NCI-H2029 treated with DMSO at 0.1 percent for 48 hours (cell line): ENCODE measurements around the gene HSD17B2.

Experiments used
- DNase-seq: peaks from one replicate; lab custom pipeline; 2025; lab: John Stamatoyannopoulos, UW

Gene HSD17B2

DNA sequence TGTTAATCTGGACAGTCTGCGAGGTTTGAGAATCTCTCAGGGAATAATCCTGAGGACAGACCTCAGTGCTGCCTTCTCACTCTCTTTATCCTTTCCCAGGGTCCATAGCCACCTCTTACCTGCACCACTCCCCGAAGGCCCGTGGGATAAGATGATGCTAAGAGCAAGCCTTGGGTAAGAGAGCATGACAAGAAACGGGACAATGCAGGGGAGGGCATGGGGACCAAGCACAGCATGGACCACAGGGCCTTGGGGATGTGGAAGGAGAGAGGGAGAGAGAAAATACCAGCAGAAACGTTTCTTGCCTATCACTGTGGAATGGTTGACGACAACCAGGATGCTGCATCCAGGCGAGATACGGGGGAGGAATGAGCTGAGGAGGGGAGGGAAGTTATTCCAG, 15.5 kb upstream of the HSD17B2 start:
- no peak for DNase-seq

- DNase-seq = no peak
Observed at GRCh38 chr16:82020051-82020450, 15.0 kb upstream of the HSD17B2 start.

GRCh38 chr16:82023206-82023605, 11.8 kb upstream of the HSD17B2 start:
- no peak for DNase-seq

DNA sequence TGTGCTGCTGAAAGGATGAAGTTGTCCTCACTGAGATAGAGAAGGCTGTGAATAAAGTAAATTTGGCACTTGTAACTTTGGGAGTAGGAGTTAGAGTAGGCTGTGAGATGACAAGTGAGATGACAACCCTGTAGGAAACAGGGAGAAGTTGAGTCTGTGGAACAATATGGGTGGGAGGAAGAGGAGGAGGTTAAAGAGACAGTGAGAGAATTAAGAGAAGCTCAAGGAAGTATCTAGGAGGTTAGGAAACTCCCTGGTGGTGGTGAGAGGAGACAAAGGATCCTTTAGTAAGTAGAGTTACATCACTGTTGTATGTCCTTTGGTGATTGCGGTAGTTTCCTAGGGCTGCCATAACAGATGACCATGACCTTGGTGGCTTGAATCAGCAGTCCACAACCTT, 10.7 kb upstream of the HSD17B2 start:
- no peak for DNase-seq

GRCh38 chr16:82024883-82025282, 10.2 kb upstream of the HSD17B2 start:
- DNase-seq = no peak

DNA sequence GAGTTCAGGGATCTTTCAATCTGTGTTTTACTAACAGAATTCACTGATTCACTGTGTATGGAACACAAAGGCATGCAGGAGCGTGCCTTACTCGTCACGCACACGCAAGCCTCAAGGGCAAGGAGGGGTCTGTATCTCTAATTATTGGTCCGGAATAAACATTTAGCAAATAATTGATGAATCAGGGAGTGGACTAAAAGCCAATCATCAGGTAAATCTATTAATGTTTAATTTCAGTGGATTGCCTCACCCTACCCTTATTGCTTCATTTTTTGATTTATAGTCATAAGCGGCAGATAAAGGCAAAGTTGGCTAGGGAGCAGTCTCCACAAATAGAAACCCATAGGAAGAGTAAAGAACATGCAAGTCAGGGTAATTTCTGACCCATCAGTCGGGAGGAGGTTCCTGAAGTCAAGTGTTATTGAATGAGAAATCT, 7.4 kb upstream of the HSD17B2 start:
- DNase-seq = no peak

DNA sequence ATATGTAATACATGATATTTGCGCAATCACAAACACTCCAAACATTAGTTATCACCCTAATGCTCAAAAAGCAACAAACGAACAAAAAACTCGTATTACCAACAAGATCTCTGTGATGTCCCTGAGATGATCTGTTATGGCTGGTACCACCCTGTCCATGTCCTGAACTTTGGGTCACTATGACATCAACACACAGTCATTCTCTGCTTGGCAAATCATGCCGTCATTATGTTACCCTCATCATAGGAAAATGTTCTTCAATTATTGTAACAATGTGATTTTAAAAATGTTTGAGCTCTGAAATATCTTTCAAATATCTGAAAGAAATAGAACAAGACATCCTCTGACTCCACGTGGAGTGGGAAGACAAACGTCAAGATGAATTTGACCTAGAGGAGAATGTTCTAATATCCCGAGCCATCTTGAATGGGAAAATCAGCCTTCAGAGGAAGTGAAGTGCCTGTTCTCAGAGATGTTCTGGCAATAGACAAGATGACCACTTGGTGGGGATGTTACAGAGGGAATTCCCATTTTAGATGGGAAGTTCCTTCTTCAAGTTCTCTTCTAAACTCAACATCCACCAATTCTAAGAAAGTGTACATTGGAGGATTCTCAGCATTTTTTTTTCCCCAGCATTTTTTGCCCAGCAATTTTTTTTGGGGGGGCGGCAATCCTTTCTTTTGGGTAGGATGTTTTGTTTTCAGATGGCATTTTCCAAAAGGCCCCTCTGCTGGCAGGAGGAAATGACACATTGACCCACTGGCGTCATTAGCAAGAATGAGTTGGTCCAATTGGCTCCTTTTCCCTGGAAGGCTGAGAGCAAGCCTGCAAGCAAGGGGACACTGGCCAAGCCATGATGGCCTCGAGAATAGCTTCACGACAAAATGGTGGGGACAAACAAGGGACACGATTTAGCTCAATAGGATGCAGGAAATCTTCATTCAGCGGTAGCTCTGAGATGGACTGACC, 3.7 kb upstream of the HSD17B2 start:
- DNase-seq = no peak

DNA sequence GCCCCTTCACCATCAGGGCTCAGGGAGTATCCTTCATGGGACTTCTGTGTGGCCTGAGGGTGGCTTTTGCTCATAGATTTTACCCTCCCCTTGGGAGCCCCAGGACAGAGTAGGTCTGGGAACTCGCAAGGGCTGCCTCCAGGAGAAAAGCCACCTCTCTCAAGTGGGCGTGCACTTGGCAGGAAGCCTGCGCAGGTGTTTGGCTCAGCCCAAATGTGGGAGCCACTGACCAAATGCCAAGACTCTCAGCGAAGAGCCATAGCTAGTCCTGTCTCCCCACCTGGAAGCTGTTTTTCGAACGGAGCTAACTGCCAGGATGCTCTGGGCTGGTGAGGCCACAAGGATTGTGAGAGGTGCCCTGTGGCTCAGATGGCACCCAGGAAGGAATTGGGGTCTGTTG, 2.0 kb upstream of the HSD17B2 start:
- no peak for DNase-seq

DNA sequence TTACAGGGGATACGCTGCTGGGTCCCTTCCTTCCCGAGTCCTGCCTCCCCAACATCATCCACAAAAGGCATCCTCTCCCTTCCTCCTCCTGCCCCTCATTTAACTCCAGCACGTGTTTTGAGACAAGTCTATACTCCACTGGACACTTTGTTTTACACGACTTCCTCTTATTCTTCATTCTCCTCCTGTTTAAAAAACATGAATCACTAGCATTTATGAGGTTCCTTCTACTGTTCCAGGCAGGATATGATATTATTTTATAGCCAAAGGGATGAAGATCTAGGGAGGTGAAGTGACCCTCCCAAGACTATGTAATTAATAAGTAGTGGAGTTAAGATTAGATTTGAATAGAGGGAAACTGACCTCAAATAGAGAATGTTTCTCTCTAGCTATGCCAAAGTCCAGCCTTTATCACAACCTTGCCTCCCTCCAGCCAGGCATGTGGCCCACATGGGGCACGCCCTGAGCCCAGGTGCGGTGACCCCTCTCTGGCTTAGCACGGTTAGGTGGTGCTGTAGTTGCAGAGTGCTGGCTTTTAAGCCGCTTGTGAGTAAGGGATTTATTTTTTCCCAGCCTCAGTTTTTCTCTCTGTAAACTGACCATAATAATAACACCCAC, 1.3 kb upstream of the HSD17B2 start:
- DNase-seq = no peak

DNA sequence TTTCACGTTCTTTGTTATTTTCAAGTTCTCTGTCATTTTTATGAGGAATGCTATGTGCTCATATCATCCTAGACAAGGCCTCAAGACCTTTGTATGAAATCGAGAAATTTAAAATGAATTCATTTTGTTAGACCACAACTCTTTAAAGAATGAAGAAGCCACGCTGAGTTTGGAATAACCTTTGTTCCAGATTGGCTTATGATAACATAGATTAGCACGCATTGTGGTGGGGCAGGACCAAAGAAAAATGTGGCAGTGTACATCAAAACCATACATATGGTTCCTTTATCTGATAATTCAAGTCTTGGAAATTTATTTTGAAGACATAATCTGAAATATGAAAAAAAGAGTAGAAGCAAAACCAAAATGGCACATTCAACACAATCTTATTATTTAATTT, 2.2 kb downstream of the HSD17B2 start:
- no peak for DNase-seq

DNA sequence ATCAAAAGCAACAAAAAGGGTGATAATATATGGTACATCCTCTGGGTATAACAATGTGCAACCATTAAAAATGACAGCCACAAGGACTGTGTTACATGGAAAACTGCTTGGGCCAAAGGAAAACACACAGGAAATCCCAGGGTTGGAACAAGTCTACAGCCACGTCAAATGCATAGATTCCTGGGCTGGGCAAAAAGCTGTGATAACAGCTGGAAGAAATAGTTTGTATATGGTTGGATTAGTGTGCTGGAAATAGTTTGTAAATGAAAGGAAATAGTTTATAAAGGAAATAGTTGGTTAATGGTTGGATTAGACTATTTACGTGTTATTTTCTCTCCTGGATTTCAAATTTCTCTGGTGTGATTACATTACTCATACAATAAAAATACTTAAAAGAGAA, 2.6 kb downstream of the HSD17B2 start:
- DNase-seq = no peak

- DNase-seq = no peak
Observed at GRCh38 chr16:82040296-82040695, 5.2 kb downstream of the HSD17B2 start.

DNA sequence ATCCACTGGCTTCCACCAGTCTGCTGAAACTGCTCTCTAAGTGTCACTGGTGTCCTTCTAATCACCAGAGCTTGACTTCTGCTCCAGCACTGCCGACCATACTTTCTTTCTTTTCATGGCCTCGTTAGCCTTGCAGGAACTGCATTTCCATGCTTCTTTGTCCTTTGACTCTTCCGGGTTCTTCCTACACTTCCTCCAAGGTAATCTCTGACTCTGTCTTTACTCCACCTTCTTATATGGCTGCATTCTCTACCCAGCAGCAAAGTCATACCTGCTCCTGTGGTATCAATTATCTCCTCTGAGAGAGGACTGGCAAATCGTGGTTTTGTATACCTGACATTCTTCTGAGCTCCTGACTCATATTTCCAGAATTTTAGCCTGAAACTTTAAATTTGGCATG, 6.5 kb downstream of the HSD17B2 start:
- no peak for DNase-seq

DNA sequence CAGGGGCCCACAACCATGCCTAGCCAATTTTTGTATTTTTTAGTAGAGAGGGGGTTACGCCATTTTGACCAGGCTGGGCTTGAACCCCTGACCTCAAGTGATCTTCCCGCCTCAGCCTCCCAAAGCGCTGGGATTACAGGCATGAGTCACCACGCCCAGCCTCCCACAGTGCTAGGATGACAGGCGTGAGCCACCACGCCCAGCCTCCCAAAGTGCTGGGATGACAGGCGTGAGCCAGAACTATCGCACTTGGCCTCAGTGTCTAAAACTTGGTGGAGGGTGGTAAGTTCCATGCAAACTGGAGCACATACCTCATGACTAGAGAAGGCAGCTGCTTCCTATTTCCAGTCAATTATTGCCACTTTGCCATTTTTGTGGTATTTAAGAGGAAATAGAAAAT, 7.1 kb downstream of the HSD17B2 start:
- no peak for DNase-seq

GRCh38 chr16:82042846-82043245, 7.8 kb downstream of the HSD17B2 start:
- no peak for DNase-seq

GRCh38 chr16:82043680-82044584, 8.9 kb downstream of the HSD17B2 start:
- DNase-seq = no peak

DNA sequence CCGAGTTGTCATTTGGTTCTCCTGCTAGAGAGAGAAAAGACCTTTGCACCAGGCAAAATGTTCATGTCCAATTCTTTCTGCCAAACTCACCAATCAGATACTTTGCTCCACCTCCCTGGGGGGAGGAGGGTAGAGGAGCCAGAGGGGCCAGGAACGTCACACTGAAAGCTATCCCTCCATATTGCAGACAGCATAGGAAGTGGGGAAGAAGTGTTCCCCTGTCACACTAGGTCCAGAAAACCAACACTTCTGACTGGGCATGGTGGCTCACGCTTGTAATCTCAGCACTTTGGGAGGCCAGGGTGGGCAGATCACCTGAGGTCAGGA, 9.5 kb downstream of the HSD17B2 start:
- DNase-seq = no peak

DNA sequence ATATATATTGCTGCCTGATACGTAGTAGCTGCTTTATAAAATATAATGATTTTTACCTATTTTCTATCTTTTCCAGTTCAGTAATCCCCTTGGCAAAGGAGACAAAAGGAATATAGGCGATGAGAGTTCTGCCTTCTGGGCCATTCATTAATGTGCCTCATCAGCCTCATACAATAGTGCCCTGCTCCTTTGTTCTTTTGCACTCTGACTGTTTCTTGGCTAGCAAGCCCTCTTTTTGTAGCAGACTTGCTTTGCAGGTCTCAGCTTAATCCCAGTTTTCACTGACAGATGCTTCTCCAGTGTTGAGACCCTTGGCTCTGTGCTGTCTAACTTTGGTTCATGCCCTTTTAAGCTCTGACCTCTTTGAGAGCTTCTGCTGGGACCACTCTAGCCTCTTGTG, 10.4 kb downstream of the HSD17B2 start:
- no peak for DNase-seq

GRCh38 chr16:82046541-82046940, 11.5 kb downstream of the HSD17B2 start:
- no peak for DNase-seq

- no peak for DNase-seq
Observed at GRCh38 chr16:82046941-82047340, 11.9 kb downstream of the HSD17B2 start.

DNA sequence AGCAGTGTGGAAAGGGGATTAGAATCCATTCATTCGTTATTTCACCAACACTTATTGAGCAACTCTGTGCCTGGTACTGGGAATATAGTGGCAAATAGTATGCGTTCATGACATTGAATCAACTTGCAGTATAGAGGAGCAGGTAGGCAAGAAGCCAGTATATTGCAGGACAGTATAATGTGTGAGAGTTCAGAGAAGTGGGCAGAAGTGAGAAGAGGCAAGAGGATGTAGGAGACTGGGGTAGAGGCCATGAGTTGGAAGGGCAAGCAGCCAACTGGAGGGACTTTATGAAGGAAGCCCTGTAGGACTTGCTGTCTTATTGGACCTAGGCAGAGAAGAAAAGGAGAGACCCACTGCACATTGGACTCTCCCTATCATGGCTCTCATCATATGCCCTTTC, 12.3 kb downstream of the HSD17B2 start:
- DNase-seq = no peak

DNA sequence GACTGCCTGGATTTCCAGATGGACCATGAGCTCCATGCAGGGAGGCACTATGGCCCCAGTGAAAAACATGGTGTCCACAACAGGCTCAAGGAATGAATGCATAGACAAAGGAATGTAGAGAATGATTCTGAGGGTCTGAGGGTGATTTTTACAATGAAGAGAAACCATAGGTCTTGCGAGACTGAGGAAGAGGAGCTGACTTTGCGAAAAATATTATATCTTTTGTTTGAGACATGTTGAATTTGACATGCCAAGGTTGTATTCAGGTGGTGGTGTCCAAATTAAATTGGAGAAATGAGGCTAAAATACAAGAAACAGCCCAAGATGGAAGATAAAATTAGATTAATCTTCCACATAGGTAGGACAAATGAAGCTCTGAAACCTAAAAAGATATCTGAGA, 12.7 kb downstream of the HSD17B2 start:
- no peak for DNase-seq

- no peak for DNase-seq
Observed at GRCh38 chr16:82049484-82049883, 14.4 kb downstream of the HSD17B2 start.
